ENCODE results near the gene DOK7.
"Not testable (repeated sequence)": the region's sequence is repeated elsewhere in the genome, so short reads cannot be mapped to it uniquely, and the experiment has no call there.

The DOK7 gene

GRCh38 chr4:3452376-3452775, 10.7 kb upstream of the DOK7 start:
- H3K27ac ChIP-seq (ENCODE audit: low read length) = no peak overlapping the region
- no peaks in the 10 kb centered on the region for H3K36me3 ChIP-seq (ENCODE audit: insufficient read depth, low read length)
- no peak overlapping the region for H2AFZ ChIP-seq (ENCODE audit: low read depth, low read length)
- DNase-seq (no peak), ATAC-seq (ENCODE audit: insufficient read depth, low read depth) (no peak)
- H3K4me1 ChIP-seq (ENCODE audit: insufficient read depth, low read length) = no peaks in the 10 kb centered on the region
- H3K4me3 ChIP-seq (ENCODE audit: low read depth in 1 of 2, low read length in 2 of 2) = no peak overlapping the region
- no peaks in the 10 kb centered on the region for H4K20me1 ChIP-seq (ENCODE audit: insufficient read depth, low read length)
- H3K27me3 ChIP-seq (ENCODE audit: insufficient read depth, low read length, poor library complexity) = no peaks in the 10 kb centered on the region
- H3K79me2 ChIP-seq (ENCODE audit: insufficient read depth, low read length) = no peaks in the 10 kb centered on the region
- H3K9ac ChIP-seq (ENCODE audit: low read depth, low read length) = no peak overlapping the region
- no peak overlapping the region for H3K4me2 ChIP-seq (ENCODE audit: insufficient read depth, low read length)
- TF ChIP-seq EZH2 (IDR thresholded peaks at IDR 0.05; ENCODE audit: borderline replicate concordance, low read depth, low read length, severe bottlenecking) = no peak
- no peak for TF ChIP-seq CTCF (IDR thresholded peaks at IDR 0.05; ENCODE audit: borderline replicate concordance, extremely low read depth, low read length, poor library complexity, severe bottlenecking)
- H3K9me3 ChIP-seq (ENCODE audit: insufficient read depth, low read length, severe bottlenecking) = no peaks in the 10 kb centered on the region

GRCh38 chr4:3455596-3455995, 7.5 kb upstream of the DOK7 start:
- H3K27ac ChIP-seq (ENCODE audit: low read length); H3K27me3 ChIP-seq (ENCODE audit: insufficient read depth, low read length, poor library complexity); H3K9ac ChIP-seq (ENCODE audit: low read depth, low read length); H2AFZ ChIP-seq (ENCODE audit: low read depth, low read length); DNase-seq; ATAC-seq (ENCODE audit: insufficient read depth, low read depth); H3K4me2 ChIP-seq (ENCODE audit: insufficient read depth, low read length); H3K79me2 ChIP-seq (ENCODE audit: insufficient read depth, low read length); H3K4me1 ChIP-seq (ENCODE audit: insufficient read depth, low read length); H3K9me3 ChIP-seq (ENCODE audit: insufficient read depth, low read length, severe bottlenecking); H4K20me1 ChIP-seq (ENCODE audit: insufficient read depth, low read length); H3K4me3 ChIP-seq (ENCODE audit: low read depth in 1 of 2, low read length in 2 of 2); H3K36me3 ChIP-seq (ENCODE audit: insufficient read depth, low read length): not testable (repeated sequence)

GRCh38 chr4:3458371-3458770, 4.7 kb upstream of the DOK7 start:
- TF ChIP-seq EZH2 (IDR thresholded peaks at IDR 0.05; ENCODE audit: borderline replicate concordance, low read depth, low read length, severe bottlenecking) (no peak), CTCF (IDR thresholded peaks at IDR 0.05; ENCODE audit: borderline replicate concordance, extremely low read depth, low read length, poor library complexity, severe bottlenecking) (no peak)
- DNase-seq = no peak
- no peak overlapping the region for H2AFZ ChIP-seq (ENCODE audit: low read depth, low read length)

GRCh38 chr4:3459156-3459555, 4.0 kb upstream of the DOK7 start:
- H3K9ac ChIP-seq (ENCODE audit: low read depth, low read length); H3K79me2 ChIP-seq (ENCODE audit: insufficient read depth, low read length); H3K27ac ChIP-seq (ENCODE audit: low read length); H3K36me3 ChIP-seq (ENCODE audit: insufficient read depth, low read length); H3K4me3 ChIP-seq (ENCODE audit: low read depth in 1 of 2, low read length in 2 of 2); H2AFZ ChIP-seq (ENCODE audit: low read depth, low read length); H3K27me3 ChIP-seq (ENCODE audit: insufficient read depth, low read length, poor library complexity); ATAC-seq (ENCODE audit: insufficient read depth, low read depth); DNase-seq; H4K20me1 ChIP-seq (ENCODE audit: insufficient read depth, low read length); H3K4me2 ChIP-seq (ENCODE audit: insufficient read depth, low read length); H3K4me1 ChIP-seq (ENCODE audit: insufficient read depth, low read length); H3K9me3 ChIP-seq (ENCODE audit: insufficient read depth, low read length, severe bottlenecking): not testable (repeated sequence)

More at GRCh38 chr4:3458371-3458770, 4.7 kb upstream of the DOK7 start:
- no peak overlapping the region for H3K4me2 ChIP-seq (ENCODE audit: insufficient read depth, low read length)
- H4K20me1 ChIP-seq (ENCODE audit: insufficient read depth, low read length) = no peaks in the 10 kb centered on the region
- ATAC-seq (ENCODE audit: insufficient read depth, low read depth) = no peak
- no peaks in the 10 kb centered on the region for H3K9me3 ChIP-seq (ENCODE audit: insufficient read depth, low read length, severe bottlenecking)
- no peaks in the 10 kb centered on the region for H3K79me2 ChIP-seq (ENCODE audit: insufficient read depth, low read length)
- no peak overlapping the region for H3K9ac ChIP-seq (ENCODE audit: low read depth, low read length)
- no peak overlapping the region for H3K27ac ChIP-seq (ENCODE audit: low read length)
- no peaks in the 10 kb centered on the region for H3K4me1 ChIP-seq (ENCODE audit: insufficient read depth, low read length)
- no peaks in the 10 kb centered on the region for H3K36me3 ChIP-seq (ENCODE audit: insufficient read depth, low read length)
- no peak overlapping the region for H3K4me3 ChIP-seq (ENCODE audit: low read depth in 1 of 2, low read length in 2 of 2)
- no peaks in the 10 kb centered on the region for H3K27me3 ChIP-seq (ENCODE audit: insufficient read depth, low read length, poor library complexity)
